ENCODE data around the gene GRAMD2A.

DNA sequence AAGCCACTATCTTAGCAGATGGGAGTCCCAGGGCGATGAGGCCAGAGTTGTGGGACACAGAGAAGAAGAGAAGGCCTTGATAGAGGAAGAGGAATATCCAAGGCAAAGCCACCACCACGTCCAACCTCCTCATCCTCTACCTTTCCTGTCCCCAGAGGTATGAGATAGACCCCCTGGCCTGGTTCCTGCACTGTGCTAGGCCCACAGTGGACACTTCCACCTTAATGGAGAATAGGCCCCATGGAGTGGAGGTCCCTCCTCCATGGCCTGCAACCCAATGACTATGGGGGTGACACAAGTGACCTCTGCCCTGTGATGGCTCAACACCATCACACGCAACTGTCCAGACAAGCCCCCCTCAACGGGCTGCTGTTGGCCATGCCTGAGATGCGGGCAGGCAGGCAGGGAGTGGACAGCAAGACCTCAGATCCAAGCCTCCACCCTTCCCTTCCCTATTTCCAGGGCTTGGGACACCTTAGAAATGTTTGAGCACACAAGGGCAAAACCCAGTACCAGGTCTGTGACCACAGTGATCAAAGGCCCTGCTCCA, 36.8 kb downstream of the GRAMD2A start:
- TF ChIP-seq, protein P1, sequence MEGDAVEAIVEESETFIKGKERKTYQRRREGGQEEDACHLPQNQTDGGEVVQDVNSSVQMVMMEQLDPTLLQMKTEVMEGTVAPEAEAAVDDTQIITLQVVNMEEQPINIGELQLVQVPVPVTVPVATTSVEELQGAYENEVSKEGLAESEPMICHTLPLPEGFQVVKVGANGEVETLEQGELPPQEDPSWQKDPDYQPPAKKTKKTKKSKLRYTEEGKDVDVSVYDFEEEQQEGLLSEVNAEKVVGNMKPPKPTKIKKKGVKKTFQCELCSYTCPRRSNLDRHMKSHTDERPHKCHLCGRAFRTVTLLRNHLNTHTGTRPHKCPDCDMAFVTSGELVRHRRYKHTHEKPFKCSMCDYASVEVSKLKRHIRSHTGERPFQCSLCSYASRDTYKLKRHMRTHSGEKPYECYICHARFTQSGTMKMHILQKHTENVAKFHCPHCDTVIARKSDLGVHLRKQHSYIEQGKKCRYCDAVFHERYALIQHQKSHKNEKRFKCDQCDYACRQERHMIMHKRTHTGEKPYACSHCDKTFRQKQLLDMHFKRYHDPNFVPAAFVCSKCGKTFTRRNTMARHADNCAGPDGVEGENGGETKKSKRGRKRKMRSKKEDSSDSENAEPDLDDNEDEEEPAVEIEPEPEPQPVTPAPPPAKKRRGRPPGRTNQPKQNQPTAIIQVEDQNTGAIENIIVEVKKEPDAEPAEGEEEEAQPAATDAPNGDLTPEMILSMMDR (IDR thresholded peaks at IDR 0.05; ENCODE audit: poor library complexity), result no peak
- no peak for TF ChIP-seq EZH2 (IDR thresholded peaks at IDR 0.05; ENCODE audit: borderline replicate concordance)
- no peak for TF ChIP-seq EZH2phosphoT487 (IDR thresholded peaks at IDR 0.05; ENCODE audit: low read depth, severe bottlenecking, unreplicated experiment)
